Tibial artery (tissue), 4 donors: ENCODE results near the gene SF3A2.

Source experiments
- DNase-seq, 2 donors: peaks; one replicate each; pipeline ENCODE4 v3.0.0-alpha.2; 2019
- H3K27ac ChIP-seq, 2 donors: fragments of 200-600 bp; sonication (generic) in 1 of 2; 1 replicate in 1 of 2; 2 replicates in 1 of 2; pipeline ENCODE4 v1.5.1; 2018 to 2019; ENCODE audit warnings: mild to moderate bottlenecking in 1 of 2
- H3K27me3 ChIP-seq, 2 donors: fragments of 200-600 bp; sonication (generic) in 1 of 2; one replicate each; pipeline versions ENCODE4 v1.5.1 to v1.6.0; 2016 to 2019
- H3K36me3 ChIP-seq, 3 donors: fragments of 200-600 bp; sonication (generic) in 2 of 3; one replicate each; pipeline ENCODE4 v1.5.1; 2016 to 2019; ENCODE audit warnings: mild to moderate bottlenecking in 2 of 3
- H3K4me1 ChIP-seq, 4 donors: fragments of 200-600 bp; sonication (generic) in 2 of 4; 1 replicate in 3 of 4; 2 replicates in 1 of 4; pipeline ENCODE4 v1.5.1; 2016 to 2019
- H3K4me3 ChIP-seq, 2 donors: fragments of 200-600 bp; sonication (generic) in 1 of 2; 1 replicate in 1 of 2; 2 replicates in 1 of 2; pipeline ENCODE4 v1.5.1; 2018 to 2019; ENCODE audit warnings: mild to moderate bottlenecking in 2 of 2
- H3K9me3 ChIP-seq, 3 donors: fragments of 200-600 bp; sonication (generic) in 1 of 3; one replicate each; pipeline ENCODE4 v1.5.1; 2016 to 2019
- CTCF ChIP-seq, 2 experiments: fragments of 200-600 bp in 1 of 2; fragments of 450-650 bp in 1 of 2; IDR thresholded peaks; one replicate each; pipeline ENCODE4 v1.5.1; 2017 to 2019; ENCODE audit warnings: antibody characterized with exemption in 2 of 2, mild to moderate bottlenecking in 1 of 2, moderate library complexity in 1 of 2
- intact Hi-C: fragments of 100-400 bp; cut with DNase I; formaldehyde crosslinking; loops from one replicate; pipeline ENCODE4 v1.15.0; 2023; ENCODE audit warnings: low total_unique reads

Gene SF3A2

GRCh38 chr19:2244486-2244885, 7.9 kb downstream of the SF3A2 start:
- Histone ChIP-seq H3K4me3 (no peak overlapping the region), H3K9me3 (no peaks in the 10 kb centered on the region), H3K36me3 (peaks cover 50 to 65% (median 59%) of the 10 kb centered on the region in 3 donors), H3K27ac (no peak overlapping the region), H3K27me3 (peaks cover 0 to 34% of the 10 kb centered on the region in 2 donors), H3K4me1 (peaks cover 0 to 40% (median 31%) of the 10 kb centered on the region in 4 donors)
- DNase-seq, result no peak
- intact Hi-C loops, result no loop called here
- TF ChIP-seq CTCF (IDR thresholded peaks at IDR 0.05), result no peak

GRCh38 chr19:2245273-2245672, 8.6 kb downstream of the SF3A2 start:
- H3K27ac ChIP-seq, result no peak overlapping the region
- peaks cover 50 to 65% (median 59%) of the 10 kb centered on the region in 3 donors for H3K36me3 ChIP-seq
- intact Hi-C loops, result no loop called here

GRCh38 chr19:2246014-2246620, 9.5 kb downstream of the SF3A2 start:
- H3K36me3 ChIP-seq, result peaks cover 50 to 65% (median 59%) of the 10 kb centered on the region in 3 donors

More at GRCh38 chr19:2245273-2245672, 8.6 kb downstream of the SF3A2 start:
- DNase-seq, result no peak
- Histone ChIP-seq H3K27me3 (peaks cover 0 to 42% of the 10 kb centered on the region in 2 donors), H3K4me1 (peaks cover 0 to 39% (median 30%) of the 10 kb centered on the region in 4 donors), H3K4me3 (no peak overlapping the region), H3K9me3 (no peaks in the 10 kb centered on the region)
- no peak for TF ChIP-seq CTCF (IDR thresholded peaks at IDR 0.05)

GRCh38 chr19:2246801-2247361, 10.3 kb downstream of the SF3A2 start:
- H3K36me3 ChIP-seq, result peaks cover 50 to 65% (median 59%) of the 10 kb centered on the region in 3 donors

More at GRCh38 chr19:2246014-2246620, 9.5 kb downstream of the SF3A2 start:
- no peak for TF ChIP-seq CTCF (IDR thresholded peaks at IDR 0.05)
- no peak overlapping the region for H3K4me3 ChIP-seq
- peaks cover 0 to 50% of the 10 kb centered on the region in 2 donors for H3K27me3 ChIP-seq
- no peak for DNase-seq
- intact Hi-C loops, result no loop called here
- H3K27ac ChIP-seq, result no peak overlapping the region
- H3K9me3 ChIP-seq, result no peaks in the 10 kb centered on the region
- peaks cover 0 to 39% (median 30%) of the 10 kb centered on the region in 4 donors for H3K4me1 ChIP-seq

GRCh38 chr19:2247433-2248101, 10.9 kb downstream of the SF3A2 start:
- Histone ChIP-seq H3K36me3 (peaks cover 50 to 65% (median 59%) of the 10 kb centered on the region in 3 donors), H3K9me3 (no peaks in the 10 kb centered on the region), H3K27me3 (peaks cover 0 to 65% of the 10 kb centered on the region in 2 donors), H3K4me1 (peaks cover 0 to 39% (median 31%) of the 10 kb centered on the region in 4 donors), H3K4me3 (no peak overlapping the region), H3K27ac (no peak overlapping the region)
- no peak for DNase-seq
- intact Hi-C loops, result no loop called here
- TF ChIP-seq CTCF (IDR thresholded peaks at IDR 0.05), result no peak

More at GRCh38 chr19:2246801-2247361, 10.3 kb downstream of the SF3A2 start:
- Histone ChIP-seq H3K9me3 (no peaks in the 10 kb centered on the region), H3K4me1 (peaks cover 0 to 39% (median 30%) of the 10 kb centered on the region in 4 donors), H3K4me3 (no peak overlapping the region), H3K27ac (no peak overlapping the region), H3K27me3 (peaks cover 0 to 58% of the 10 kb centered on the region in 2 donors)
- intact Hi-C loops, result no loop called here
- TF ChIP-seq CTCF (IDR thresholded peaks at IDR 0.05), result no peak
- no peak for DNase-seq
